ENCODE measurements around the gene CAMLG.

GRCh38 chr5:134784946-134785620 lies 46.7 kb downstream of the CAMLG start:
- no peak for TF ChIP-seq CTCF (conservative IDR thresholded peaks at IDR 0.05 in 1 of 2, IDR thresholded peaks at IDR 0.05 in 1 of 2; ENCODE audit: low read depth in 1 of 2, low read length in 2 of 2)
- TF ChIP-seq EZH2 (IDR thresholded peaks at IDR 0.05; ENCODE audit: low read length, missing control alignments), result no peak

All from fibroblast of lung (primary cell).